Large intestine (tissue), 3 donors: Measurements from ENCODE around the gene SHANK2. TPM values are rescaled to one million over a fixed set of nuclear protein-coding genes. Genes with fewer than 3 reads are reported as not detected.
"Not testable (repeated sequence)": the region's sequence is repeated elsewhere in the genome, so short reads cannot be mapped to it uniquely, and the experiment has no call there.

Source experiments
- DNase-seq, 2 donors: peaks; one replicate each; pipeline versions ENCODE4 v3.0.0 to v3.0.0-alpha.2; 2013
- H3K27ac ChIP-seq: one replicate; pipeline ENCODE4 v1.5.1; 2013; ENCODE audit warnings: low read length
- H3K27me3 ChIP-seq: 2 replicates; pipeline ENCODE4 v1.6.1; 2013; ENCODE audit warnings: low read length; ENCODE audit not compliant: control insufficient read depth, insufficient read depth
- H3K36me3 ChIP-seq: 2 replicates; pipeline ENCODE4 v1.6.1; 2013; ENCODE audit warnings: low read length; ENCODE audit not compliant: control insufficient read depth, insufficient read depth
- H3K4me1 ChIP-seq: one replicate; pipeline ENCODE4 v1.6.1; 2013; ENCODE audit warnings: low read length; ENCODE audit not compliant: control insufficient read depth, insufficient read depth
- H3K4me3 ChIP-seq: one replicate; pipeline ENCODE4 v1.5.1; 2013; ENCODE audit warnings: low read length
- H3K9me3 ChIP-seq: one replicate; pipeline ENCODE4 v1.6.1; 2013; ENCODE audit warnings: mild to moderate bottlenecking, low read depth, low read length, moderate library complexity; ENCODE audit not compliant: control insufficient read depth
- WGBS: methylation state at CpG from one replicate; pipeline ENCODE4 v1.1.5; 2013; ENCODE audit warnings: low lambda C conversion rate; ENCODE audit not compliant: insufficient coverage; 5-methylcytosine and 5-hydroxymethylcytosine counted together
- polyA plus RNA-seq: library from polyadenylated mRNA; unstranded; fragments of 120-200 nt; gene quantifications from one replicate; pipeline ENCODE4 v1.2.1, GENCODE V29; 2013

SHANK2 gene
- polyA plus RNA-seq, 1 donor = 16.5 TPM

DNA sequence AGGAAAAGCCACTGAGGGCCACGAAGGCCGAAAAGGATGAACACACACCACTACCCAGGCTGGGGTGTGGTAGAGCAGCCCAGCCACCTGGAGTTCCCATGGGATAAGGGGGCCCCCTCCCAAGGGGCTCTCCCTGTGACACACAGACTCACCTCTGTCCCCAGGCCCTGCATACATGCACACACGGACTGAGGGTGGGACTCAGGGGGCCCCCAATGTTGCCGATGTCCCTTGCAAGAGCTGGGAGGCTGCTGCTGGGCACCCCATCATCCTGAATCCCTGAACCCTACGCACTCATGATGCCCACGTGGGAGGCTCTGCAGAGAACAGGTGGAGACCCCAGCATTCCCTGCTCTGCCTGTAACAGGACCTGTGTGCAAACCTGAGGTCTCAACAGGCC is 14.5 kb downstream of the SHANK2 start:
- no peaks in the 10 kb centered on the region for H3K27me3 ChIP-seq
- peaks cover 21% of the 10 kb centered on the region for H3K36me3 ChIP-seq
- no CpG with 5 or more reads among the region's 6 CpGs for WGBS
- H3K4me3 ChIP-seq = no peak overlapping the region
- no peak for DNase-seq
- H3K9me3 ChIP-seq = no peaks in the 10 kb centered on the region
- peaks cover 10% of the 10 kb centered on the region for H3K4me1 ChIP-seq
- no peak overlapping the region for H3K27ac ChIP-seq

GRCh38 chr11:71236836-71237475 is 15.4 kb downstream of the SHANK2 start:
- Histone ChIP-seq H3K9me3 (no peaks in the 10 kb centered on the region), H3K27ac (no peak overlapping the region), H3K4me1 (peaks cover 10% of the 10 kb centered on the region), H3K27me3 (no peaks in the 10 kb centered on the region), H3K4me3 (no peak overlapping the region), H3K36me3 (peaks cover 21% of the 10 kb centered on the region)
- no peak for DNase-seq
- WGBS = no CpG with 5 or more reads among the region's 12 CpGs

GRCh38 chr11:71235719-71236118 is 16.7 kb downstream of the SHANK2 start:
- Histone ChIP-seq H3K4me1 (no peaks in the 10 kb centered on the region), H3K4me3 (no peak overlapping the region), H3K27me3 (no peaks in the 10 kb centered on the region), H3K27ac (no peak overlapping the region), H3K9me3 (no peaks in the 10 kb centered on the region), H3K36me3 (peaks cover 21% of the 10 kb centered on the region)
- DNase-seq = no peak
- WGBS = no CpG with 5 or more reads among the region's 8 CpGs

GRCh38 chr11:71233896-71234852 is 18.2 kb downstream of the SHANK2 start:
- not testable (repeated sequence) for H3K4me1 ChIP-seq, H3K4me3 ChIP-seq, H3K27me3 ChIP-seq, H3K9me3 ChIP-seq, H3K27ac ChIP-seq, DNase-seq
- peaks cover 10% of the 10 kb centered on the region for H3K36me3 ChIP-seq
- WGBS = no CpG with 5 or more reads among the region's 22 CpGs

DNA sequence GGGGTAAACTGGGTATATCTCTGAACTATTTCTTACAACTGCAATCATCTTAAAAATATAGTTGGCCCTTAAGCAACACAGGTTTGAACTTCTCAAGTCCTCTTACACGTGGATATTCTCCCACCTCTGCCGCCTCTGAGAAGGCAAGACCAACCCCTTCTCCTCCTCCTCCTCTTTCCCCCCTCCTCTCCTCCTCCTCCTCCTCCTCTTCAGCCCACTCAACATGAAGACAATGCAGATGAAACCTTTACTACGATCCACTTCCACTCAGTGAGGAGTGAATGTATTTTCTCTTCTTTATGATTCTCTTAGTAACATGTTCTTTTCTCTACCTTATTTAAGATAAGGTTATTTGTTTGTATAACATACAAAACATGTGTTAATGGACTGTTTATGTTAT is 20.0 kb downstream of the SHANK2 start:
- WGBS = 80% methylated on average over 1 of the region's 3 CpGs
- H3K36me3 ChIP-seq = peaks cover 2% of the 10 kb centered on the region
- no peaks in the 10 kb centered on the region for H3K4me1 ChIP-seq
- H3K9me3 ChIP-seq = no peaks in the 10 kb centered on the region
- DNase-seq = no peak
- H3K27ac ChIP-seq = no peak overlapping the region
- no peak overlapping the region for H3K4me3 ChIP-seq
- no peaks in the 10 kb centered on the region for H3K27me3 ChIP-seq

DNA sequence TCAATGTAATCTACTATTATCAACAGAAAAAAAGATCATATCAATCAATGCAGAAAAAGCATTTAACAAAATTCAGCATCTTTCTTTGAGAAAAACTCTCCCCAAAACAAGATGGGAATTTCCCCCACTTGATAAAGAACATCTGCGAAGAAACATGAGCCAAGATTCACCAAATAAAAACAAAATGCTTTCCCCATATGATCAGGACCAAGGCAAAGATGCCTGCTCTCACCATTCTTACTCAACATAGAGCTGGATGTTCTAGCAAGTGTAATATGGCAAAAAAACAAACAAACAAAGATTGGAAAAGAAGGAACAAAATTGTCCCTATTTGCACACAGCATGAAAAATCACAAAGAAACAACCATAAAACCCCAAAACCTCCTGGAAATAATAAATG is 23.4 kb downstream of the SHANK2 start:
- no peak for DNase-seq
- Histone ChIP-seq H3K9me3 (peaks cover 14% of the 10 kb centered on the region), H3K27ac (no peak overlapping the region), H3K36me3 (peaks cover 7% of the 10 kb centered on the region), H3K4me3 (no peak overlapping the region), H3K4me1 (no peaks in the 10 kb centered on the region), H3K27me3 (no peaks in the 10 kb centered on the region)
- WGBS = no CpG with 5 or more reads among the region's 1 CpG

- no peak for DNase-seq
- H3K36me3 ChIP-seq = peaks cover 16% of the 10 kb centered on the region
- H3K4me1 ChIP-seq = no peaks in the 10 kb centered on the region
- no peak overlapping the region for H3K27ac ChIP-seq
- peaks cover 14% of the 10 kb centered on the region for H3K9me3 ChIP-seq
- 71% methylated on average over 1 of the region's 1 CpG for WGBS
- no peak overlapping the region for H3K4me3 ChIP-seq
- no peaks in the 10 kb centered on the region for H3K27me3 ChIP-seq
Measured at GRCh38 chr11:71227058-71227659, 25.2 kb downstream of the SHANK2 start.

- Histone ChIP-seq H3K4me3 (no peak overlapping the region), H3K36me3 (peaks cover 16% of the 10 kb centered on the region), H3K4me1 (no peaks in the 10 kb centered on the region), H3K27ac (no peak overlapping the region), H3K9me3 (peaks cover 14% of the 10 kb centered on the region), H3K27me3 (no peaks in the 10 kb centered on the region)
- no CpG with 5 or more reads among the region's 23 CpGs for WGBS
- no peak for DNase-seq
Measured at GRCh38 chr11:71223671-71224660, 28.4 kb downstream of the SHANK2 start.

DNA sequence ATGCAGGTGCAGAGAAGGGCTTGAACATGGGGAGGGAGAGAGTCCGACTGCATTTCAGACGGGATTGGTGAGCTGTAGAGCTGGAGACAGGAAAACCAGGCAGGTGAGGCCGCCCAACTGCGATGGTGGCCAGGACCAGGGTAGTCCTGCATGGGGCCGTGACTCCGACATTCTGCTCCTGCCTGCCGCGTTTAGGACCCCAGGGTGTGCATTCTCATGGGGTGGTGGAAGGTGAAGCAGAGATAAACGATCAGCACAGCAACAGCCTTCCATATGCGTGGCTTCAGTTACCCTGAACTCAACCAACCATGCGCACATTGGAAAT is 29.3 kb downstream of the SHANK2 start:
- Histone ChIP-seq H3K4me1 (no peaks in the 10 kb centered on the region), H3K36me3 (peaks cover 16% of the 10 kb centered on the region), H3K27ac (no peak overlapping the region), H3K27me3 (no peaks in the 10 kb centered on the region), H3K9me3 (peaks cover 14% of the 10 kb centered on the region), H3K4me3 (no peak overlapping the region)
- WGBS = no CpG with 5 or more reads among the region's 11 CpGs
- DNase-seq = no peak
